Body of pancreas (tissue), 4 donors: ENCODE results near the gene TMEM117. TPM values are rescaled to one million over a fixed set of nuclear protein-coding genes. Genes with fewer than 3 reads are reported as not detected.

ENCODE experiments used
- ATAC-seq: fragments of 150-250 bp; one replicate; pipeline ENCODE4 v1.9.1; 2016
- DNase-seq, 4 donors: peaks; one replicate each; pipeline ENCODE4 v3.0.0-alpha.2; 2019
- H3K27ac ChIP-seq, 4 donors: fragments of 200-600 bp; sonication (generic); 1 replicate in 3 of 4; 2 replicates in 1 of 4; pipeline versions ENCODE4 v1.5.1 to v1.6.1; 2016 to 2019; ENCODE audit warnings: mild to moderate bottlenecking in 1 of 4, mixed read lengths in 1 of 4, moderate library complexity in 1 of 4
- H3K27me3 ChIP-seq, 2 donors: fragments of 200-600 bp; sonication (generic); one replicate each; pipeline ENCODE4 v1.6.0; 2016; ENCODE audit warnings: mild to moderate bottlenecking in 1 of 2
- H3K36me3 ChIP-seq, 2 donors: fragments of 200-600 bp; sonication (generic); replicated peaks in 1 of 2; 2 replicates each; pipeline ENCODE4 v1.5.1; 2016; ENCODE audit warnings: low read depth in 2 of 2; ENCODE audit not compliant: insufficient read depth in 1 of 2
- H3K4me1 ChIP-seq: fragments of 200-600 bp; sonication (generic); one replicate; pipeline ENCODE4 v1.6.0; 2016
- H3K4me3 ChIP-seq, 2 donors: fragments of 200-600 bp; sonication (generic); 1 replicate in 1 of 2; 2 replicates in 1 of 2; pipeline ENCODE4 v1.5.1; 2016 to 2019
- H3K9me3 ChIP-seq, 3 donors: fragments of 200-600 bp; sonication (generic); 1 replicate in 2 of 3; 2 replicates in 1 of 3; pipeline ENCODE4 v1.5.1; 2016
- CTCF ChIP-seq, 7 experiments: fragments of 450-650 bp in 4 of 7; fragments of 200-600 bp in 3 of 7; sonication (generic) in 3 of 7; IDR thresholded peaks; one replicate each; pipeline ENCODE4 v1.5.1; 2016 to 2019; ENCODE audit warnings: antibody characterized with exemption in 7 of 7
- POLR2A ChIP-seq, 3 donors: fragments of 450-650 bp; IDR thresholded peaks; one replicate each; pipeline ENCODE4 v1.6.1; 2016; ENCODE audit warnings: antibody characterized with exemption in 3 of 3, mild to moderate bottlenecking in 2 of 3
- WGBS, 2 donors: methylation state at CpG; one replicate each; pipeline ENCODE4 v1.1.5; 2017; 5-methylcytosine and 5-hydroxymethylcytosine counted together
- intact Hi-C: fragments of 100-400 bp; cut with DNase I; formaldehyde crosslinking; loops from one replicate; pipeline ENCODE4 v1.15.1; 2023
- total RNA-seq, 2 donors: library from RNA; depleted of rRNA; stranded (reverse); fragments of >200 nt; gene quantifications; one replicate each; pipeline ENCODE4 v1.1.0, GENCODE V29; 2016

The TMEM117 gene
- total RNA-seq, 2 donors from 2014 or later, result 19.2 to 23.4 TPM

DNA sequence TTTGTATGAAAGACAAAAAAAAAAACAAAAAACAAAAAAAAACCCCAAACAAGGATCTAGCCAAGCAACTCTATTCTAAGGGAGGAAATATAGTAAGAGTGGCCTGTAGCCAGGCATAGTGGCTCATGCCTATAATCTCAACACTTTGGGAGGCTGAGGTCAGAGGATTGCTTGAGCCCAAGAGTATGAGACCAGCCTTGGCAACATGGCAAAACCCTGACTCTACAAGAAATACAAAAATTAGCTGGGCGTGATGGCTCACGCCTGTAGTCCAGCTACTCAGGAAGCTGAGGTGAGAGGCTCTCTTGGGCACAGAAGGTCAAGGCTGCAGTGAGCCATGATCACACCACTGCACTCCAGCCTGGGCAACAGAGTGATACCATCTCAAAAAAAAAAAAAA lies 47.9 kb downstream of the TMEM117 start:
- Histone ChIP-seq H3K9me3 (no peaks in the 10 kb centered on the region), H3K27me3 (no peaks in the 10 kb centered on the region), H3K4me3 (no peak overlapping the region), H3K4me1 (no peaks in the 10 kb centered on the region), H3K36me3 (no peaks in the 10 kb centered on the region), H3K27ac (no peak overlapping the region)
- 81 to 88% methylated on average over 2 of the region's 2 CpGs for WGBS, 2 donors
- intact Hi-C loops, result no loop called here
- no peak for TF ChIP-seq CTCF (IDR thresholded peaks at IDR 0.05)
- no peak for TF ChIP-seq POLR2A (IDR thresholded peaks at IDR 0.05)
- DNase-seq (no peak), ATAC-seq (no peak)

- no peaks in the 10 kb centered on the region for H3K27me3 ChIP-seq
- WGBS, 2 donors, result 79 to 86% methylated on average over 8 of the region's 8 CpGs
- ATAC-seq, result peak; percentile 67
- no peaks in the 10 kb centered on the region for H3K4me1 ChIP-seq
- no peaks in the 10 kb centered on the region for H3K9me3 ChIP-seq
- H3K36me3 ChIP-seq, result no peaks in the 10 kb centered on the region
- peak in 3 of 4 donors; percentile 17 to 55 (median 38) for DNase-seq
- no peak overlapping the region for H3K27ac ChIP-seq
- TF ChIP-seq CTCF (IDR thresholded peaks at IDR 0.05), result no peak
- TF ChIP-seq POLR2A (IDR thresholded peaks at IDR 0.05), result no peak
- no peak overlapping the region for H3K4me3 ChIP-seq
- intact Hi-C loops, result no loop called here
Observed at GRCh38 chr12:43884683-43885410, 49.0 kb downstream of the TMEM117 start.

- Histone ChIP-seq H3K27me3 (no peaks in the 10 kb centered on the region), H3K4me3 (no peak overlapping the region), H3K4me1 (peaks cover 7% of the 10 kb centered on the region), H3K27ac (no peak overlapping the region), H3K9me3 (no peaks in the 10 kb centered on the region), H3K36me3 (no peaks in the 10 kb centered on the region)
- ATAC-seq, result no peak
- no peak for TF ChIP-seq POLR2A (IDR thresholded peaks at IDR 0.05)
- no peak for DNase-seq
- intact Hi-C loops, result no loop called here
- 82 to 90% methylated on average over 2 of the region's 2 CpGs for WGBS, 2 donors
Observed at GRCh38 chr12:43887397-43887796, 51.5 kb downstream of the TMEM117 start.

DNA sequence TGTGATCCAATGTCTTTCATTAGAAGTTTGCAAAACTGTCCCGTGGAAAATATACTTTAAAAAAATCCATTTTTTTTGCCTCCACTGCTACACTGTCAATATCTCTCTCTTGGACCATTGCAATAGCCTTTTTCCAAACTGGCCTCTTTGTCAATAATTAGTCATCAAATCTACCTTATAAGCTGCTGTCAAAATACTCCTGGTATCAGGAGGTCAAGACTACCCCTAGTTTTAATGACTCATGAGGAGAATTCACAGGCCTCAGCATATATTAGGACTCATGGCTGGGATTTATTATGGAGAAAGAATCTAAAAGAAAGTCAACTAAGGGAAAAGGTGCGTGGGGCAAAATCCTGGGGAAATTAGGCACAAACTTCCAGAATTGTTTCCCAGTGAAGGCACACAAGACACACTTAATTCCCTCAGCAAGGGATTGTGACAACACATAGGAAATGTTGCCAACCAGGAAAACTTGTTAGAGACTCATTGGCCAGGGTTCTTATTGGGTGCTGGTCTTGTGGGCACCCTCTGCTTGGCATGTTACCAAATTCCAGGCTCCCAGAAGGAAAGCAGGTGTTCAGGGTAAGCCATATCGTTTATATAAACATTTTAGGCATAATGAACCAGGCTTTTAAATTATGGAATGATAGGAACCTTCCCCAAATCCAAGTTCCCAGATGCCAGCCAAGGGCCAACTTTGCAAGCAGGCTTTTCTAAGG lies 56.1 kb downstream of the TMEM117 start:
- H3K27ac ChIP-seq, result no peak overlapping the region
- H3K4me1 ChIP-seq, result peaks cover 10% of the 10 kb centered on the region
- DNase-seq (peak in 3 of 4 donors; percentile 11 to 24 (median 14)), ATAC-seq (no peak)
- no peaks in the 10 kb centered on the region for H3K9me3 ChIP-seq
- no peaks in the 10 kb centered on the region for H3K36me3 ChIP-seq
- intact Hi-C loops, result no loop called here
- H3K27me3 ChIP-seq, result no peaks in the 10 kb centered on the region
- WGBS, 2 donors, result 70 to 75% methylated on average over 3 of the region's 3 CpGs
- H3K4me3 ChIP-seq, result no peak overlapping the region
- no peak for TF ChIP-seq POLR2A (IDR thresholded peaks at IDR 0.05)
- TF ChIP-seq CTCF (IDR thresholded peaks at IDR 0.05), result no peak

DNA sequence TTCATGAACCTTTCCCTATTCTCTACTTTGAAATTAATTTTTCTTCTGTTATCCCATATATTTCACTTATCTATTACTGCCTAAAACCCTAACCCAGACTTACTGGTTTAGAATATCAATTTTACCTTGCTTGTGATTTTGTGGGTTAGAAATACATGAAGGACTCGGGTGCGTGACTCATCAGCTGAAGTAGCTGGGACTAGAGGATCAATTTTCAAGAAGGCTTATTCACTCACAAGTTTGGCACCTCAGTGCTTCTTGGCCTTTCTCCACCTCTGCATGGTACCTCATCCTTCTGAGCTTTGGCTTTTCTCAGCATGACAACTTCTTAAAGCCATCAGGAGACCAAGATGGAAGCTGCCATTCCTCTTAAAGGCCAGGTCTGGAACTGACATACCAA lies 57.8 kb downstream of the TMEM117 start:
- DNase-seq, result no peak
- H3K4me3 ChIP-seq, result no peak overlapping the region
- WGBS, 2 donors, result 97 to 98% methylated on average over 2 of the region's 2 CpGs

More for the DNA sequence above, 57.8 kb downstream of the TMEM117 start:
- no peaks in the 10 kb centered on the region for H3K36me3 ChIP-seq
- no peak for TF ChIP-seq POLR2A (IDR thresholded peaks at IDR 0.05)
- TF ChIP-seq CTCF (IDR thresholded peaks at IDR 0.05), result no peak
- ATAC-seq, result no peak
- peaks cover 10% of the 10 kb centered on the region for H3K4me1 ChIP-seq
- intact Hi-C loops, result no loop called here
- H3K27ac ChIP-seq, result no peak overlapping the region
- H3K27me3 ChIP-seq, result no peaks in the 10 kb centered on the region
- no peaks in the 10 kb centered on the region for H3K9me3 ChIP-seq
